Dedifferentiated amniotic fluid mesenchymal stem cell (primary cell): ENCODE data around the gene SFSWAP.
"Not testable (repeated sequence)": the region's sequence is repeated elsewhere in the genome, so short reads cannot be mapped to it uniquely, and the experiment has no call there.

ENCODE experiments used
- DNase-seq: peaks from one replicate; pipeline ENCODE4 v3.0.0-alpha.2; 2016; ENCODE audit errors: extremely low spot score

Gene SFSWAP

GRCh38 chr12:131789638-131790037 is 78.7 kb downstream of the SFSWAP start:
- DNase-seq: no peak

DNA sequence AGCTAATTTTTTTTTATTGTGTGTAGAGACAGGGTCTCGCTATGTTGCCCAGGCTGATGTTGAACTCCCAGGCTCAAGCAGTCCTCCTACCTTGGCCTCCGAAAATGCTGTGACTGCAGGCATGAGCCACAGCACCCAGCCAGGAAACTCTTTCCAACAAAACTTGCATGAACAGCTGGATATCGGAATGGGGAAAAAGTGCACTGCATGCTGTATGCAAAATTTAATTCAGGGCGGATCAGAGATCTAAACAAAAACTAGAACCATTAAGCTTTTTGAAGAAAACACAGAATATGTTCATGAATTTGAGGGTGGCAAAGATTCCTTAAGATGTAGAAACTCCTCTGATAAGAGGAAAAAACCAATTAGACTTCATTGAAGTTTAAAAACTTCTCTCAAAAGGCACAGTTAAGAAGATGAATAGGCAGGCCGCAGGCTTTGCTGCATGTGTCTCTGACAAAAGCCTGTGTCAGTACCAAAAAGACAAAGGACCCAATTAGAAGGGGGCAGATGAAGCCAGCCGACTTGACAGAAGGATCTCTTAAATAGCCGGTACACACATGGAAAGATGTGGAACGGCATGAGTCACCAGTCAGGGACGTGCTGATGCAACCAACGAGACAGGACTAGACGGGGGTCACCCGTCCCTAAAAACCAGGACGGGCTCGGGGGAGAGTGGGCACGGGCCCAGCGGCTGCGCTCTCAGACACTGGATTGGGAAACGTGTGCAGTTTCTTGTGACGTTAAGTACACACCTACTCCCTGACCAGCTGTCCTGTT is 82.5 kb downstream of the SFSWAP start:
- no peak for DNase-seq

- DNase-seq: no peak
Measured at GRCh38 chr12:131794061-131794460, 83.2 kb downstream of the SFSWAP start.

DNA sequence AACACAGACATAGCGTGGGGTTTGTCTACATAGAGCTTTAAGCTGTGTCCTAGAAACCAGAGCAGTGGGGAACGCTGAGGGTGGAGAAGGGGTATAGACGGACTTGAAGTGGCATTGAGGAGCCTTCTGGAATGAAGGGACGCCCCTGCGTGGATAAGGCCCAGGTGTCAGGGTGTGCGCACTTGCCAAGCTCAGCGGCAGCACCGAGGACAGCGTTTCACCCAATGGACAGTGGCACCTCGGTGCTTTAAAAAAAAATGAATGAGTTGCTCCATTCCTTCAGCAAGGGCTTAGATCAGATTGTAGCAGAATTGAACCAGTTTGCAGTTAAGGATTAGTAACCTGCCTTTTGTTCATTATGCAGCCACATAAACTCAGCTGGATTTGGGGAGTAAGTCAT is 83.7 kb downstream of the SFSWAP start:
- DNase-seq: no peak

GRCh38 chr12:131795064-131795463 is 84.2 kb downstream of the SFSWAP start:
- DNase-seq: no peak

DNA sequence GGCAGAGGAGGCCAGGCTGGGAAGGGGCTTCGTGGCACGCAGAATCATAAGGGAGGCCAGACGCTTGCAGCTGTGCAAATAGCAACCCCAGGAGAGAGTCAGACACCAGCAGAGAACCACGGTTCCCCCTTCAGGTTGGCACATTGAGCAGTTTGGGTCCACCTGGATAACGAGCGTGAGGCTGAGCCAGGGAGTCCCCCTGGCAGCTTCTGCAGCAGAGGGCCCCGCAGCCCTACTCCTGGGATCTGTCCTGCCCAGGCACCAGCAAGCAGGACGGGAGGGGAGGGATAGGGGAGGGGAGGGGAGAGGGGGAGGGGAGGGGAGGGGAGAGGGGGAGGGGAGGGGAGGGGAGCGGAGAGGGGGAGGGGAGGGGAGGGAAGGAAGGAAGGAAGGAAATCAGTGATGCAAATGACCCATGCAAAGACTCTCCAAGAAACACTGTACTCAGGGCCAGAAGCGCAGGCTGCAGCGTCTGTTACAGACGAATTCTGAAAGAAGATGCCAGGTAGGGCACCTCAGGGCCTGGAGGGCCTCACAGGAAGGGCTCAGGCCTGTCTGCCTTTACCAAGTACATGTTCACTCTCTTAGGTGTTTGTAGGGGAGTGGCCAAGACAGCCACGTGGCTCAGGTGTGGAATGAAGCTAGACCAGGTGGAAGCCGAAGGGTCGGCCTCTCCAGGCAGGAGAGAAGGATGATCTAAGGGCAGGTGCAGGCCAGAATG is 85.0 kb downstream of the SFSWAP start:
- no peak for DNase-seq

GRCh38 chr12:131796411-131796736 is 85.5 kb downstream of the SFSWAP start:
- DNase-seq: no peak

DNA sequence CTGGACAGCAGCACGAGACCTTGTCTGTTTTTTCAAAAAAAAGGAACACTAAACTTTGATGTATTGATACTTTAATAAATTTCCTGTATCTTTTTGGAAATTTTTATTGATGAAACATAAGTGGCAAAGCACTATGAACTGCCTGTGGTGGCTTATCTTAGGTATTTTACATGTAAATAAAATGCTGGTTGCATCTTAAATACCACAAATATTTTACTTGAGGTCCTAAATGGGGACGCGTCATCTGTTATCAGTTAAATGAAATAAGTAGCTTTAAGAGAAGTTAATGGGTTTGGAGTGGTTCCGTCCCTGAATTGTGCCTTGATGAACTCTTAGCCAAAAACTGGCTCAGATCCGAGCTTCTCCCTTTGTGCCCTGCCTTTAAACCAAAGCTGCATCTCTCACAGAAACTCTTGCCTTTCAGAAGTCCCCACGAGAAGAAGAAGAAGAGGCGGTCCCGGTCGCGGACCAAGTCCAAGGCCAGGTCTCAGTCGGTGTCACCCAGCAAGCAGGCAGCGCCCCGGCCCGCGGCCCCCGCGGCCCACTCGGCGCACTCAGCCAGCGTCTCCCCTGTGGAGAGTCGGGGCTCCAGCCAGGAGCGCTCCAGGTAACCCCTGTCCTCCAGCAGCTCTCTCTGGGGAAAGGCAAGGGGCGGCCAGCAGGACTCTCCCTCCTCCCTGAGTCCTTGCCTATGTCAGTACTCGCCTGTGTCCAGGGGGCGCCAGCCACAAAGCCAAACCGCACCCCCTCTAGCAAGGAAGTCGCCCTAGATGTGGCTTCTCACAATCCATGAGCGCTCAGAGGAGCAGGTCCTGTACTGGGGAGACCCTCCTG is 86.1 kb downstream of the SFSWAP start:
- DNase-seq: no peak

DNA sequence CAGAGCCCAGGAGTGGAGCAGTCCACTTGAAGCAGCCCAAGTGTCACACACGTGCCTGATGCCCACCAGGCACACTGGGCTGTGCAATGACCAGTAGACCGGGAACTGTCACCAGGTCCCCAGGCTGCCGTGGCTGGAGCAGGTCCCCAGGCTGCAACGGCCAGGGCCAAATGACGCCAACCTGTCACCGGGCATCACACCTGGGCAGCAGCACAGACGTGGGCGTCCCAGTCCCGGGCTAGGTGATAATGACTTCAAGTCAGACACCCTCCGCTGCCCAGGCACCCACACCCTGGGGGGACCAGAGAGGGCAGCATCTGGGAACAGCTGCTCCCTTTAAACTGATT is 86.7 kb downstream of the SFSWAP start:
- no peak for DNase-seq

GRCh38 chr12:131799195-131799594 is 88.3 kb downstream of the SFSWAP start:
- no peak for DNase-seq

- DNase-seq: no peak
Measured at GRCh38 chr12:131799828-131800593, 89.1 kb downstream of the SFSWAP start.

- no peak for DNase-seq
Measured at GRCh38 chr12:131800594-131801135, 89.8 kb downstream of the SFSWAP start.

- no peak for DNase-seq
Measured at GRCh38 chr12:131801254-131801866, 90.5 kb downstream of the SFSWAP start.

DNA sequence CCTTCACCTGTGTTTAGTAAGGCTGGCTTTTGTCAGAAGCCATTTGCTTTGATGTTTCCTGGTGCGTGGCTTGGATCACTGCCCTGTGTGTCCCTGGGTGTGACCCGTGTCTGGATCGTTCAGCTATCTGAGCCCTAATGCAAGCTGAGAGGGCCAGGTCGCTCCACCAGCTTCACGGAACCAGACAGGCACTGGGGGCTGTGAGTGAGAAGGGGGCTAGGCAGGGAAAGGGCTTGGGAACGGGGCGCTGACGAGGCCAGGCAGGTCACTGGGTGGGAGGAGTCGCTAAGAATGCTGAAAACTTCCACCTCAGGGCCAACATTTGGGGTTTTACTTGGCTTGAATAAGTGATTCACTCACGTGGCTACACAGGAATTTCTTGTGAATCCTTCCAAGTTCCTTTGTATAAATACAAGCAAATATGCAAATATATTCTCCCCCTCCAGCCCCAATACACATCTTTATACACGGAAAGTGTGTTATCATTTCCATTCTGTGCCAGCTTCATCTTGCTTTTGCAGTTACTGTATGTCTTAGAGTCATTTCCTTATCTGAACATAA is 93.2 kb downstream of the SFSWAP start:
- no peak for DNase-seq

GRCh38 chr12:131805421-131805820 is 94.5 kb downstream of the SFSWAP start:
- DNase-seq: no peak

- no peak for DNase-seq
Measured at GRCh38 chr12:131806674-131807073, 95.8 kb downstream of the SFSWAP start.

DNA sequence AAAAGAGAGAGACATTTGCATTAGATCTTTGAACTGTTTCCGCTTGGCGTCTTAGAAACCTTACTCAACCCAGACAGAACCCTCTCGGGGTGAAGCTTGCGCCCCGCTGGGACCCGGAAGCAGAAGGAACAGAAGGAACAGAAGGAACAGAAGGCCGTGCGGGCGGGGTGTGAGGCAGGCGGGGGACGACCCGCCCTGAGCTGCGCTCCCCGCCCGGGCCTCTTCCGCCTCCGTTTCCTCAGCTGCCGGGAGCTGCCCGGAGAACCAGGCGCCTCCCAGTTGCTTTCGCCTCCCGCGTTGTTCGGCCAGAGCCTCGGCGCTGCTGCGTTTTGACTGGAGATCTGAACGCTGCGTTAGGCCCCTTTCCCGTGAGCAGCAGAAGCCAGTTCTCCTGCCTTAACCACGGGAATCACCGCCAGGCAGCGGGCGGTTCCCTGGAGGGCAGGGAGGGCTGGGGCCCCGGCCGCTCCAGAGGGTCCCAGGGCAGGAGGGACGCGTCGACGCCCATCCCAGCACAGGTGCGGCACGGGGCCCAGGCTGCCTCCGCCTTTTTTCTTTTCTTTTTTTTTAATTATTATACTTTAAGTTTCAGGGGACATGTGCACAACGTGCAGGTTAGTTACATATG is 98.0 kb downstream of the SFSWAP start:
- DNase-seq: no peak

- DNase-seq: not testable (repeated sequence)
Measured at GRCh38 chr12:131809476-131810254, 98.8 kb downstream of the SFSWAP start.

- no peak for DNase-seq
Measured at GRCh38 chr12:131810726-131811125, 99.8 kb downstream of the SFSWAP start.

DNA sequence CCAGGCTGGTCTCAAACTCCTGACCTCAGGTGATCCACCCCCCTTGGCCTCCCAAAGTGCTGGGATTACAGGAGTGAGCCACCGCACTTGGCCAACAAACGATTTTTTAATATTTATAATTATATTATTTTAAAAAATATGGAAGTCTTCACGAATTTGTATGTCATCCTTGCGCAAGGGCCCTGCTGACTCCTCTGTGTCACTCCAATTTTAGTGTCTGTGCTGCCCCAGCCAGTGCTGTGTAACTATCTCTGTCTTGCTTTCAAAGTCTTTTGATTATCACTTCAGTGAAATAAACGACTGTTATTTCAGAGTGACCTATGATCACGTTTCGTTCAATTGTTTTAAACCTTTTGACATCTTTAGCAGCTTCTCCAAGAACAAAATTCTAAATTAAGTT is 104.2 kb downstream of the SFSWAP start:
- no peak for DNase-seq
